Omental fat pad (tissue), 4 donors: Measurements from ENCODE around the gene ANKK1. TPM values are rescaled to one million over a fixed set of nuclear protein-coding genes. Genes with fewer than 3 reads are reported as not detected.

Source experiments
- ATAC-seq: fragments of 150-250 bp; one replicate; pipeline ENCODE4 v1.9.1; 2016; ENCODE audit warnings: mild to moderate bottlenecking, moderate library complexity; ENCODE audit not compliant: low FRiP score
- DNase-seq: peaks from one replicate; pipeline ENCODE4 v3.0.0-alpha.2; 2019; ENCODE audit warnings: low spot score
- CTCF ChIP-seq, 3 donors: fragments of 450-650 bp; IDR thresholded peaks; one replicate each; pipeline ENCODE4 v1.5.1; 2016 to 2017; ENCODE audit warnings: antibody characterized with exemption in 3 of 3, mild to moderate bottlenecking in 3 of 3, moderate library complexity in 2 of 3
- total RNA-seq, 4 donors: library from RNA; depleted of rRNA; stranded (reverse); fragments of >200 nt; gene quantifications; one replicate each; pipeline ENCODE4 v1.1.0, GENCODE V29; 2016

ANKK1 gene
- total RNA-seq, 4 donors from 2014 or later = 0.24 to 1.7 TPM; not detected in 2

- TF ChIP-seq CTCF (IDR thresholded peaks at IDR 0.05) = no peak
- DNase-seq (no peak), ATAC-seq (no peak)
Measured at GRCh38 chr11:113350336-113351067, 37.1 kb upstream of the ANKK1 start.

- ATAC-seq = no peak
- TF ChIP-seq CTCF (IDR thresholded peaks at IDR 0.05) = no peak
Measured at GRCh38 chr11:113351068-113351450, 36.5 kb upstream of the ANKK1 start.

GRCh38 chr11:113351480-113351879 lies 36.1 kb upstream of the ANKK1 start:
- ATAC-seq = no peak
- TF ChIP-seq CTCF (IDR thresholded peaks at IDR 0.05) = no peak
- DNase-seq = no peak

More at GRCh38 chr11:113351068-113351450, 36.5 kb upstream of the ANKK1 start:
- DNase-seq = no peak

- no peak for TF ChIP-seq CTCF (IDR thresholded peaks at IDR 0.05)
- DNase-seq (no peak), ATAC-seq (no peak)
Measured at GRCh38 chr11:113356203-113356602, 31.4 kb upstream of the ANKK1 start.

DNA sequence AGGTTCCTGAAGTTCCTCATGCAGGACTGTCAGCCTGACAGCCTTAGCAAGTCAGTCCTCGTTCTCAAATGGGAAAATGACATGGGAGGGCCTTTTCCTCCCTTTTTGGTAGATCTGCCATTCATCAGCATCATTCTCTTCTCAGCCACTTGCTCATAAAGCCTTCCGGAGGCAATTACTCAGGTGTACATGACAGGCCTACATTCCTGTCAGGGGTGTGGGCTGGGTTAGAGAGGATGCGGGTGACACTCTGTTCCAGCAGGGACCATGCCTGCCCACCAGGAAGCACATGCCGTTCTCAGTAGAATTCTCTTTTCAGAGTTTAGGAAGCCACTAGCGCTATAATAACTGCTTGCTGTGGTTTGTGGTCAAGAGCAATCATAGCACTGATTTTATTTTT lies 24.2 kb upstream of the ANKK1 start:
- ATAC-seq = no peak
- no peak for DNase-seq
- no peak for TF ChIP-seq CTCF (IDR thresholded peaks at IDR 0.05)

- DNase-seq (no peak), ATAC-seq (no peak)
- no peak for TF ChIP-seq CTCF (IDR thresholded peaks at IDR 0.05)
Measured at GRCh38 chr11:113363996-113364641, 23.5 kb upstream of the ANKK1 start.

DNA sequence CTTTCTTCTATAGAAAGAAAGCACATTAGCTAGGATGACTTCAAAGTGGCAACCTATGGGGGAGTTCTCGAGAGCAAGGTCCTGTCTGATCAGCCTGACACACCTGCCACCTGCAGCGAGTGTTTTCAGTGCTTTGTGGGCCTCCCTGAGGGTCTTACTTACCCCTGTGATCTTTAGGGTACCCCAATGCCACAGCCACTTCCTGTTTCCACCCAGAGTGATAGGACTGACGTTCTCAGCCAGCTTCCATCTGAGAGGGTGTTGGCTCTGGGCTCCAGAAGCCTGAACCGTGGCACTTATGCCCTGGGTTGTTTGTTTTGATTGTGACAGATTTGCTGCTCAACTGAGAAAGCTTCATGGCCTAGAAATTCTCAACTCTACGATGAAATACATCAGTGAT lies 21.7 kb upstream of the ANKK1 start:
- no peak for TF ChIP-seq CTCF (IDR thresholded peaks at IDR 0.05)
- no peak for ATAC-seq

More for the DNA sequence above, 21.7 kb upstream of the ANKK1 start:
- no peak for DNase-seq
